HG02798 (cell line): ENCODE results near the gene CNOT10.
"Not testable (repeated sequence)": the region's sequence is repeated elsewhere in the genome, so short reads cannot be mapped to it uniquely, and the experiment has no call there.

Source experiments
- ATAC-seq: cut with Tn5 transposase; IDR thresholded peaks from one replicate; pipeline ENCODE4 v1.9.1; 2021; ENCODE audit warnings: mild to moderate bottlenecking; ENCODE audit not compliant: unreplicated experiment, poor library complexity

CNOT10 gene

GRCh38 chr3:32755761-32756160 is 70.8 kb downstream of the CNOT10 start:
- ATAC-seq = no peak

- ATAC-seq = no peak
Measured at GRCh38 chr3:32757618-32758374, 72.8 kb downstream of the CNOT10 start.

GRCh38 chr3:32758375-32758753 is 73.4 kb downstream of the CNOT10 start:
- no peak for ATAC-seq

- ATAC-seq = no peak
Measured at GRCh38 chr3:32759342-32759741, 74.4 kb downstream of the CNOT10 start.

GRCh38 chr3:32764481-32764880 is 79.5 kb downstream of the CNOT10 start:
- no peak for ATAC-seq

GRCh38 chr3:32778389-32778788 is 93.4 kb downstream of the CNOT10 start:
- no peak for ATAC-seq

- no peak for ATAC-seq
Measured at GRCh38 chr3:32780071-32780734, 95.2 kb downstream of the CNOT10 start.

GRCh38 chr3:32780735-32781210 is 95.8 kb downstream of the CNOT10 start:
- peak; percentile 35 for ATAC-seq

- ATAC-seq = peak; percentile 97
Measured at GRCh38 chr3:32781211-32781968, 96.4 kb downstream of the CNOT10 start.

- not testable (repeated sequence) for ATAC-seq
Measured at GRCh38 chr3:32781969-32782270, 96.9 kb downstream of the CNOT10 start.

- ATAC-seq = no peak
Measured at GRCh38 chr3:32782407-32782806, 97.4 kb downstream of the CNOT10 start.

GRCh38 chr3:32791833-32792232 is 106.8 kb downstream of the CNOT10 start:
- no peak for ATAC-seq

- ATAC-seq = no peak
Measured at GRCh38 chr3:32794487-32795308, 109.7 kb downstream of the CNOT10 start.

- ATAC-seq = not testable (repeated sequence)
Measured at GRCh38 chr3:32796384-32796950, 111.5 kb downstream of the CNOT10 start.

- ATAC-seq = no peak
Measured at GRCh38 chr3:32797776-32798175, 112.8 kb downstream of the CNOT10 start.

GRCh38 chr3:32801440-32801839 is 116.5 kb downstream of the CNOT10 start:
- not testable (repeated sequence) for ATAC-seq

GRCh38 chr3:32813180-32813579 is 128.2 kb downstream of the CNOT10 start:
- ATAC-seq = no peak

GRCh38 chr3:32814361-32814760 is 129.4 kb downstream of the CNOT10 start:
- ATAC-seq = no peak

- ATAC-seq = no peak
Measured at GRCh38 chr3:32815841-32816438, 131.0 kb downstream of the CNOT10 start.
